Tibial artery (tissue), 4 donors: ENCODE results near the gene PACS2.
A peak's percentile ranks its signal among the peaks of the same experiment; 100 is the strongest.

Experiments used
- DNase-seq, 2 donors: peaks; one replicate each; pipeline ENCODE4 v3.0.0-alpha.2; 2019
- H3K27ac ChIP-seq, 2 donors: fragments of 200-600 bp; sonication (generic) in 1 of 2; 1 replicate in 1 of 2; 2 replicates in 1 of 2; pipeline ENCODE4 v1.5.1; 2018 to 2019; ENCODE audit warnings: mild to moderate bottlenecking in 1 of 2
- H3K27me3 ChIP-seq, 2 donors: fragments of 200-600 bp; sonication (generic) in 1 of 2; one replicate each; pipeline versions ENCODE4 v1.5.1 to v1.6.0; 2016 to 2019
- H3K36me3 ChIP-seq, 3 donors: fragments of 200-600 bp; sonication (generic) in 2 of 3; one replicate each; pipeline ENCODE4 v1.5.1; 2016 to 2019; ENCODE audit warnings: mild to moderate bottlenecking in 2 of 3
- H3K4me1 ChIP-seq, 4 donors: fragments of 200-600 bp; sonication (generic) in 2 of 4; 1 replicate in 3 of 4; 2 replicates in 1 of 4; pipeline ENCODE4 v1.5.1; 2016 to 2019
- H3K4me3 ChIP-seq, 2 donors: fragments of 200-600 bp; sonication (generic) in 1 of 2; 1 replicate in 1 of 2; 2 replicates in 1 of 2; pipeline ENCODE4 v1.5.1; 2018 to 2019; ENCODE audit warnings: mild to moderate bottlenecking in 2 of 2
- H3K9me3 ChIP-seq, 3 donors: fragments of 200-600 bp; sonication (generic) in 1 of 3; one replicate each; pipeline ENCODE4 v1.5.1; 2016 to 2019
- CTCF ChIP-seq, 2 experiments: fragments of 200-600 bp in 1 of 2; fragments of 450-650 bp in 1 of 2; IDR thresholded peaks; one replicate each; pipeline ENCODE4 v1.5.1; 2017 to 2019; ENCODE audit warnings: antibody characterized with exemption in 2 of 2, mild to moderate bottlenecking in 1 of 2, moderate library complexity in 1 of 2
- intact Hi-C: fragments of 100-400 bp; cut with DNase I; formaldehyde crosslinking; loops from one replicate; pipeline ENCODE4 v1.15.0; 2023; ENCODE audit warnings: low total_unique reads

Gene PACS2

GRCh38 chr14:105412771-105413543, 98.4 kb downstream of the PACS2 start:
- no peak for TF ChIP-seq CTCF (IDR thresholded peaks at IDR 0.05)
- Histone ChIP-seq H3K27ac (no peak overlapping the region), H3K9me3 (no peaks in the 10 kb centered on the region), H3K4me3 (no peak overlapping the region), H3K27me3 (peaks cover 0 to 37% of the 10 kb centered on the region in 2 donors), H3K4me1 (peaks cover 0 to 29% (median 25%) of the 10 kb centered on the region in 4 donors), H3K36me3 (no peaks in the 10 kb centered on the region)
- DNase-seq: no peak
- intact Hi-C loops: no loop called here

GRCh38 chr14:105413544-105413886, 99.0 kb downstream of the PACS2 start:
- TF ChIP-seq CTCF (IDR thresholded peaks at IDR 0.05): no peak
- intact Hi-C loops: no loop called here
- Histone ChIP-seq H3K27ac (no peak overlapping the region), H3K4me3 (no peak overlapping the region), H3K4me1 (peaks cover 0 to 29% (median 25%) of the 10 kb centered on the region in 4 donors), H3K36me3 (no peaks in the 10 kb centered on the region), H3K9me3 (no peaks in the 10 kb centered on the region), H3K27me3 (peaks cover 0 to 37% of the 10 kb centered on the region in 2 donors)
- no peak for DNase-seq

GRCh38 chr14:105414456-105415371, 100.2 kb downstream of the PACS2 start:
- Histone ChIP-seq H3K4me1 (peaks cover 0 to 39% (median 33%) of the 10 kb centered on the region in 4 donors), H3K4me3 (peak overlapping the region; percentile 54 to 64), H3K27ac (peak overlapping the region; percentile 64 to 70), H3K36me3 (no peaks in the 10 kb centered on the region), H3K27me3 (peaks cover 0 to 34% of the 10 kb centered on the region in 2 donors), H3K9me3 (no peaks in the 10 kb centered on the region)
- intact Hi-C loops: loop anchor here (2.0 kb wide), 1 partner anchor 74 kb away; no protein-coding TSS in a partner anchor
- TF ChIP-seq CTCF (IDR thresholded peaks at IDR 0.05): peak; percentile 76 to 82
- peak; percentile 74 to 88 for DNase-seq

- Histone ChIP-seq H3K27me3 (peaks cover 0 to 27% of the 10 kb centered on the region in 2 donors), H3K36me3 (no peaks in the 10 kb centered on the region), H3K9me3 (no peaks in the 10 kb centered on the region), H3K4me3 (peak overlapping the region; percentile 54 to 64), H3K27ac (peak overlapping the region; percentile 64 to 70), H3K4me1 (peaks cover 0 to 41% (median 35%) of the 10 kb centered on the region in 4 donors)
- no peak for TF ChIP-seq CTCF (IDR thresholded peaks at IDR 0.05)
- intact Hi-C loops: loop anchor here (2.0 kb wide), 1 partner anchor 73 kb away; no protein-coding TSS in a partner anchor
- no peak for DNase-seq
Measured at GRCh38 chr14:105415481-105416428, 101.2 kb downstream of the PACS2 start.

GRCh38 chr14:105416671-105417070, 102.1 kb downstream of the PACS2 start:
- Histone ChIP-seq H3K27me3 (peaks cover 0 to 18% of the 10 kb centered on the region in 2 donors), H3K9me3 (no peaks in the 10 kb centered on the region), H3K4me1 (peaks cover 0 to 41% (median 35%) of the 10 kb centered on the region in 4 donors), H3K4me3 (no peak overlapping the region), H3K36me3 (no peaks in the 10 kb centered on the region), H3K27ac (no peak overlapping the region)
- intact Hi-C loops: no loop called here
- no peak for TF ChIP-seq CTCF (IDR thresholded peaks at IDR 0.05)
- DNase-seq: no peak
